Fibroblast of the aortic adventitia (primary cell): Measurements from ENCODE around the gene PDGFA. TPM values are rescaled to one million over a fixed set of nuclear protein-coding genes. Genes with fewer than 3 reads are reported as not detected.
A peak's percentile ranks its signal among the peaks of the same experiment; 100 is the strongest.

Experiments used
- DNase-seq: peaks from one replicate; pipeline ENCODE4 v3.0.0-alpha.2; 2010; ENCODE audit warnings: low read depth
- H3K4me3 ChIP-seq: 2 replicates; pipeline ENCODE4 v1.5.1; 2011; ENCODE audit warnings: low read depth, mild to moderate bottlenecking, control low read depth, low read length, moderate library complexity
- CTCF ChIP-seq: IDR thresholded peaks from 2 replicates; pipeline ENCODE4 v1.5.1; 2011; ENCODE audit warnings: mild to moderate bottlenecking, low read length, control low read depth, inconsistent platforms; ENCODE audit not compliant: insufficient read depth
- total RNA-seq: library from RNA; depleted of rRNA; stranded (reverse); fragments of >200 nt; gene quantifications from 2 replicates; pipeline ENCODE4 v1.2.3, GENCODE V29; 2012; ENCODE audit warnings: low replicate concordance

Gene PDGFA
- total RNA-seq, 1 donor = 4.1 TPM

- no peak overlapping the region for H3K4me3 ChIP-seq
- TF ChIP-seq CTCF = no peak
Observed at GRCh38 chr7:464454-465401, 54.9 kb downstream of the PDGFA start.

GRCh38 chr7:463817-464453 is 55.7 kb downstream of the PDGFA start:
- no peak for TF ChIP-seq CTCF
- DNase-seq = no peak
- H3K4me3 ChIP-seq = no peak overlapping the region

More at GRCh38 chr7:464454-465401, 54.9 kb downstream of the PDGFA start:
- DNase-seq = peak; percentile 69

GRCh38 chr7:463362-463781 is 56.3 kb downstream of the PDGFA start:
- no peak for TF ChIP-seq CTCF
- DNase-seq = no peak
- H3K4me3 ChIP-seq = no peak overlapping the region

GRCh38 chr7:462173-463103 is 57.2 kb downstream of the PDGFA start:
- no peak overlapping the region for H3K4me3 ChIP-seq
- no peak for TF ChIP-seq CTCF
- no peak for DNase-seq

- no peak overlapping the region for H3K4me3 ChIP-seq
- no peak for TF ChIP-seq CTCF
- no peak for DNase-seq
Observed at GRCh38 chr7:461453-462172, 58.0 kb downstream of the PDGFA start.

GRCh38 chr7:461117-461452 is 58.6 kb downstream of the PDGFA start:
- TF ChIP-seq CTCF = no peak
- H3K4me3 ChIP-seq = no peak overlapping the region
- DNase-seq = no peak
